ENCODE measurements around the gene NFIL3. TPM values are rescaled to one million over a fixed set of nuclear protein-coding genes. Genes with fewer than 3 reads are reported as not detected.

Gene NFIL3
- total and polyA plus RNA-seq, 7 donors = 22.4 to 152 (median 67.3) TPM

- Histone ChIP-seq H3K4me1 (no peaks in the 10 kb centered on the region), H3K9me3 (no peaks in the 10 kb centered on the region), H3K36me3 (ENCODE audit: insufficient read depth in 1 of 2, low read depth in 1 of 2) (no peaks in the 10 kb centered on the region), H3K27ac (no peak overlapping the region), H3K4me3 (no peak overlapping the region), H3K27me3 (ENCODE audit: insufficient read depth in 3 of 3, low read length in 2 of 3) (no peaks in the 10 kb centered on the region)
- intact Hi-C loops (cut with DNase I) = no loop called here
- no peak for TF ChIP-seq CTCF (IDR thresholded peaks at IDR 0.05)
- DNase-seq (no peak), ATAC-seq (no peak)
These were observed 36.9 kb downstream of the NFIL3 start for GRCh38 chr9:91386765-91387164.

- Histone ChIP-seq H3K27ac (no peak overlapping the region), H3K9me3 (no peaks in the 10 kb centered on the region), H3K27me3 (ENCODE audit: insufficient read depth in 3 of 3, low read length in 2 of 3) (no peaks in the 10 kb centered on the region), H3K4me3 (no peak overlapping the region), H3K4me1 (no peaks in the 10 kb centered on the region), H3K36me3 (ENCODE audit: insufficient read depth in 1 of 2, low read depth in 1 of 2) (no peaks in the 10 kb centered on the region)
- ATAC-seq = no peak
- 60 to 92% (median 64%) methylated on average over 1 of the region's 1 CpG for WGBS, 3 donors
- no peak for TF ChIP-seq CTCF (IDR thresholded peaks at IDR 0.05)
- intact Hi-C loops (cut with DNase I) = no loop called here
- DNase-seq = no peak
These were observed 38.7 kb downstream of the NFIL3 start for GRCh38 chr9:91384954-91385353.

GRCh38 chr9:91383577-91383976 lies 40.1 kb downstream of the NFIL3 start:
- no peaks in the 10 kb centered on the region for H3K4me1 ChIP-seq
- DNase-seq (no peak), ATAC-seq (no peak)
- intact Hi-C loops (cut with DNase I) = no loop called here
- TF ChIP-seq CTCF (IDR thresholded peaks at IDR 0.05) = no peak
- no peaks in the 10 kb centered on the region for H3K36me3 ChIP-seq (ENCODE audit: insufficient read depth in 1 of 2, low read depth in 1 of 2)
- H3K27ac ChIP-seq = no peak overlapping the region
- no peaks in the 10 kb centered on the region for H3K27me3 ChIP-seq (ENCODE audit: insufficient read depth in 3 of 3, low read length in 2 of 3)
- no peaks in the 10 kb centered on the region for H3K9me3 ChIP-seq
- no peak overlapping the region for H3K4me3 ChIP-seq

GRCh38 chr9:91382298-91382697 lies 41.3 kb downstream of the NFIL3 start:
- no peak for DNase-seq
- WGBS, 3 donors = 89 to 96% (median 94%) methylated on average over 4 of the region's 4 CpGs

More at GRCh38 chr9:91382298-91382697, 41.3 kb downstream of the NFIL3 start:
- H3K4me1 ChIP-seq = no peaks in the 10 kb centered on the region
- H3K36me3 ChIP-seq (ENCODE audit: insufficient read depth in 1 of 2, low read depth in 1 of 2) = no peaks in the 10 kb centered on the region
- H3K27me3 ChIP-seq (ENCODE audit: insufficient read depth in 3 of 3, low read length in 2 of 3) = no peaks in the 10 kb centered on the region
- H3K4me3 ChIP-seq = no peak overlapping the region
- no peak for ATAC-seq
- no peaks in the 10 kb centered on the region for H3K9me3 ChIP-seq
- no peak overlapping the region for H3K27ac ChIP-seq
- intact Hi-C loops (cut with DNase I) = no loop called here
- TF ChIP-seq CTCF (IDR thresholded peaks at IDR 0.05) = no peak
